Stimulated activated CD4-positive, alpha-beta T cell treated with anti-CD3 and anti-CD28 coated beads, Interleukin-2, amount 100 ng/mL, for 24 hours (primary cell): Measurements from ENCODE around the gene TRIP10.
"Not testable (repeated sequence)": the region's sequence is repeated elsewhere in the genome, so short reads cannot be mapped to it uniquely, and the experiment has no call there.

Experiments used
- DNase-seq, 2 donors: peaks; one replicate each; pipeline ENCODE4 v3.0.0-alpha.2; 2020

Gene TRIP10

DNA sequence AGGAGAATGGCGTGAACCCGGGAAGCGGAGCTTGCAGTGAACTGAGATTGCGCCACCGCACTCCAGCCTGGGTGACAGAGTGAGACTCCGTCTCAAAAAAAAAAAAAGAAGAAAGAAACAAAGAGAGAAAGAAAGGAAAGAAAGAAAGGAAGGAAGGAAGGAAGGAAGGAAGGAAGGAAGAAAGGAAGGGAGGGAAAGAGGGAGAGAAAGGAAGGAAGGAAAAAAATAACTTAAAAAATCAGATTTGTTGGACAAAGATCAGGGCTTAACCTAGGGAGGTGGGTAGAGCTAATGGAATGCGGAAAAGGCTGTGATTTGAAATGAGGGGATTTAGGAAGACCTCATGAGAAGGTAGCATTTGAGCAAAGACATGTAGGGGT is 32.2 kb downstream of the TRIP10 start:
- not testable (repeated sequence) for DNase-seq

DNA sequence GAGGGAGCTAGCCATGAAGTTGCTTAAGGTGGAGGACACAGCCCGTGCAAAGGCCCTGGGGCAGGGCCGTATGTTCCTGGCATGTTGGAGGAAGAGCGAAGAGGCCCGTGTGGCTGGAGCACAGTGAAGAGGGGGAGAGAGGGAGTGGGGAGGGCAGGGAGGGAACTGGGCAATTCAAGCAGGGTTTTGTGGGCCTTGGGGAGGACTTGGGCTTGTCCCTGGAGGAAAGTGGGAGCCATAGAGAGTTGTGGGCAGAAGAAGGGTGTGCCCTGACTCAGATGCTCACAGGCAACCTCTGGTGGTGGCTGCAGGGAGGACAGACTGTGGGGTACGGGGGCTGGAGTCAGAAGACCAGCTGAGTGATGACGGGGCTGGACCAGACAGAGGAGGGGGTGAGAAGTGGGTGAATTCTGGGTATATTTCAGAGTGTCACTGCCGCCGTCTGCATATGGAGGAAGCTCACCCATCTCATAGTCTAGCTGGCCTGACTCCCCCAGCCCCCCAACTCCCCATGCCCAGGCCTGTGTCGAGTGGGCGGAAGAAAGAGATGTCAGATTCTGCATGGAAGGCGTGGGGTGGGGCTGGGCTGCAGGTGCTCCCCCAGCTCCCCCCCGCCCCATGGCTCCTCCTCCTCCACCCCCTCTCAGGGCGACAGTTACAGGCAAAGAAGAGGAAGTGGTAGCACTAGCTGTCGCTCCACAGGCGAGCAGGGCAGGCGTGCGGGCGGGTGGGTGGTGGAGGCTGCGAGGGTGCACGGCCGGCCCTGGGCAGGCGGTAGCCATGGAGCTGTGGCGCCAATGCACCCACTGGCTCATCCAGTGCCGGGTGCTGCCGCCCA is 32.8 kb downstream of the TRIP10 start, which contains the start of gene VAV1:
Gene VAV1, plus strand, starts transcription at position 681 of the 838 bp plus-strand sequence. Its CDS starts 100 bp downstream, at position 781.
- peak; percentile 73 to 82 for DNase-seq

DNA sequence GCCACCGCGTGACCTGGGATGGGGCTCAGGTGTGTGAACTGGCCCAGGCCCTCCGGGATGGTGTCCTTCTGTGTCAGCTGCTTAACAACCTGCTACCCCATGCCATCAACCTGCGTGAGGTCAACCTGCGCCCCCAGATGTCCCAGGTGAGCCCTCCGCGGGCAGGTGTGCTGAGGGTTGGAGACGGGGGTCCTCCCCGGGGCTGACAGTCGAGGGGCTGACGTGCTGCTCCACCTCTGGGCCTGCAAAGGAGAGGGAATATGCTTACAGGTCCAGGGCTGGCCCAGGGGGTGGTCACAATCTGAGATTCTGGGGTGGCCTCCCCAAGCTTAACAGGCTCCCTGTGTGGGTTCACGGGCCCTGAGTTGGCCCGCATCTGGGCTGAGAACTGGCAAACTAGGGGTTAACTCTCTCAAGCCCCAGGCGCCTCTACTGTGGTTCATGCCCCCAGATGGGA is 33.4 kb downstream of the TRIP10 start:
- peak in 1 of 2 donors; percentile 24 for DNase-seq

DNA sequence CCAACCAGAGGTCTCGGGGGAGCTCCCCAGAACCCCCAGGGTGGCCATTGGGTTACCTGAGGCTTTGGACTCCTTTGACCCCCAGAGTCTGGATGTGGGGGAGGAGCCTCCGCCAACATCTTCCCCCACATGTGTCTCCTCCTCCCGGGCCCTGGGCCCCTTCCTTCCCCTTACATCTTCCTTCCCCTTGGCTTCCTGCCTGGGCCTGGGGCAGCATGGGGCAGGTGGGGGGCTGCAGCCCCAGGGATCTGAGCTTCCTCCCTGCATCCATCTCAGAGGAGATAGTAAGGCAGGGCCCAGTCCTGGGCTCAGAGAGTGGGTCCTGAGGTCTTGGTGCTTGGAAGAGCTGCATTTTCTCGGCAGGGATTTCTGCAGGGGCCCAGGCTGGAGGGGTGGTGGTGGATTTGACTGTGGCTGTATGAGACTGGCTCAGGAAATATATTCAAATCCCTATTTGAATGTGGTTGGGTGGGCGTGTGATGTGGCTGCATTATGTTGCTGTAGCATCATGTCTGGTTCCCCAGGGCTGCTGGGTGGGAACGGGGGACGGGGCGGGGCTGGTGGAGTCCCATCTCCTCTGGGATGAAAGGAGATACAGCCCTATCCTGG is 33.9 kb downstream of the TRIP10 start:
- peak; percentile 70 to 74 for DNase-seq

DNA sequence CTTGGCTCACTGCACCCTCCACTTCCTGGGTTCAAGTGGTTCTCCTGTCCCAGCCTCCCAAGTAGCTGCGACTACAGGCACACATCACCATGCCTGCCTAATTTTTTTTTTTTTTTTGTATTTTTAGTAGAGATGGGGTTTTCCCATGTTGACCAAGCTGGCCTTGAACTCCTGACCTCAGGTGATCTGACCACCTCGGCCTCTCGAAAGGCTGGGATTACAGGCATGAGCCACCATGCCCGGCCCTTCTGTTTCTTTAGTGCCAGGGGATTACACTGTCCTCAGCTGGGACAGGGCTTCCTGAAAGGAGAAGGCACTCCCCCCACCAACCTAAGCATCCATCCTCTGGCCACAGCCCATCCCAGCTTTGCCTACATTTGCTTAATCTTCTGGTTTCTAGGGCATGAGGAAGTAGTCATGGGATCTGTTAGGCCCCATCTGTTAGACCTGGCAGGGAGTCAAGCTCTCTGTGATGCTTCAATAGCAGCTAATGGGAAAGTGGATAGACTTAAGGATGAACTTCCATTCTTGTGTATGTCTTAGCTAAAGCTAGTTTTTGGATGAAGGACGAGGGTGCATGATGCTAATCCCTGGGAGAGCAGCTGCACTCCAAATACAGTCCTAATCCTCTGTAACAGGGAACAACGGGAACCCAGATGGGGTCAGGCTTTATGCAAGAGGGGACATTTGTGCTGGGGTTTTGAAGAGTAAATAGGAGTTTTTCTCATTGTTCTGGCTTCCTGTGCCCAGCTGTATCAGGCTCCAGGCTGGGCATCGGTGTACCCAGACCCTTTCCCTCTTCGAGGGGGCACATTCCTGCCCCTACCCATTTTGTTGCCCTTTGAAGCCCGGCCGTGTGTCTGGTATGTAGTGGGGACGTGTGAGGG is 35.6 kb downstream of the TRIP10 start:
- no peak for DNase-seq

DNA sequence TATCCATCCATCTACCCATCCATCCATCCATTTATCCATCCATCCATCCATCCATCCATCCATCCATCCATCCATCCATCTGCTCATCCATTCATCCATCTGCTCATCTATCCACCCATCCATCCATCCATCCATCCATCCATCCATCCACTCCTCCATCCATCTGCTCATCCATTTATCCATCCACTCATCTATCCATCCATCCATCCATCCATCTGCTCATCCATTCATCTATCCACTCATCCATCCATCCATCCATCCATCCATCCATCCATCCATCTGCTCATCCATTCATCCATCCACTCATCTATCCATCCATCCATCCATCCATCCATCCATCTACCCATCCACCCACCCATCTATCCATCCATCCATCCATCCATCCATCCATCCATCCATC is 36.6 kb downstream of the TRIP10 start:
- DNase-seq = not testable (repeated sequence)

DNA sequence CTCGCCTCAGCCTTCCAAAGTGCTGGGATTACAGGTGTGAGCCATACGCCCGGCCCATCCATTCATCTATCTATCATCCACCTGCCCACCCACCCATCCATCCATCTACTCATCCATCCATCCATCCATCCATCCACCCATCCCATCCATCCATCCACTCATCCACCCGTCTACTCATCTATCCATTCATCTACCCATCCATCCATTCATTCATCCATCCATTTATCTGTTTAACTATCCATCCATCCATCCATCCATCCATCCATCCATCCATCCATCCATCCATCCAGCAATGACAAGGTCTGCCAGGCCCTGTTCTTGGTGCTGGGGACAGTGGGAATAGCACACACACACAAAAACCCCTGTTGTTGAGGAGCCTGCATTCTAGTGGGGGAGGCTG is 37.5 kb downstream of the TRIP10 start:
- DNase-seq = no peak

DNA sequence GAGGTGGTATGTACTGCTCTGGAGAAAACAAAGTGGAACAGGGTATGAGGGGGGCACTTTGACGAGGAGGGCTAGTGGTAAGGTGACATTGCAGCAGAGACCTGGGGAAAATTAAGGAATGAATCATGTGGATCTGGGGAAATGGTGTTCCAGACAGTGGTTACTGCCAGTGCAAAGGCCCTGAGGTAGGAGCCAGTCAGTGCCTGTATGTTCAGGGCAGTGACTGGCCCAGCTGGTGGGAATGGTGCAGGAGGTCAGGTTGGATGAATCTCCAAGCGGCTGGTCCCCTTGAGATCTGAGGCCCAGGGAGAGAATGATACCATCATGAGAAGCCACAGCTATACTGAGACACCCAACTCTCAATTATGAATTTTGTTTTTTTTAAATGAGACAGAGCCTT is 38.0 kb downstream of the TRIP10 start:
- DNase-seq = no peak

DNA sequence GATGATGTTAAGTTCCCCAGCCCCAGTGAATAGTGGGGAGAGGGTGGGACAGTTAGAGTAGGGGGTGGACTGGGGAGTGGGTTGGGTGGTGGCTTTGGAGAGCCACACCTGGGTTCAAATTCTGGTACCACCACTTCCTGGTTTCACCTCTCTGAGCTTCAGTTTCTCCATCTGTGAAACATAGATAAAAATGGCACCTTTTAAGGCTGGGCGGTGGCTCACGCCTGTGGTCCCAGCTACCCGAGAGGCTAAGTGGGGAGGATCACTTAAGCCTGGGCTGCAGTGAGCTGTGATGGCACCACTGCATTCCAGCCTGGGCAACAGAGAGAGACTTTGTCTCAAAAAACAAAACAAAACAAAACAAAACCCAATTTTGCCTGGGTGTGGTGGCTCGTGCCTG is 38.9 kb downstream of the TRIP10 start:
- DNase-seq = no peak

DNA sequence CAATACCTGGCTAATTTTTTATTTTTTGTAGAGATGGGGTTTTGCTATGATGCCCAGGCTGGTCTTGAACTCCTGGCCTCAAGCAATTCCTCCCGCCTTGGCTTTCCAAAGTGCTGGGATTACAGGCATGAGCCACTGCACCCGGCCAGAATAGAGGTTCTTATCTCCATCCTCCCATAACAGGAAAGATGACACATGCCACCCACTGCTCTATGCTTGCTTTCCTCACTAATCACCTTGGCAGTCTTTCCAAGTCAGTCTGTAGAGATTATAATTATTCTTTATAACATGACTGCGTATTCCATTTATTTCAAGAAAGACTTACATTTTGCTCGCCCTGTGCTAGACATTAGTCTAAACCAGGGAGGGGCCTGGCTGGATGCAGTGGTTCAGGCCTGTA is 39.7 kb downstream of the TRIP10 start:
- DNase-seq = no peak

DNA sequence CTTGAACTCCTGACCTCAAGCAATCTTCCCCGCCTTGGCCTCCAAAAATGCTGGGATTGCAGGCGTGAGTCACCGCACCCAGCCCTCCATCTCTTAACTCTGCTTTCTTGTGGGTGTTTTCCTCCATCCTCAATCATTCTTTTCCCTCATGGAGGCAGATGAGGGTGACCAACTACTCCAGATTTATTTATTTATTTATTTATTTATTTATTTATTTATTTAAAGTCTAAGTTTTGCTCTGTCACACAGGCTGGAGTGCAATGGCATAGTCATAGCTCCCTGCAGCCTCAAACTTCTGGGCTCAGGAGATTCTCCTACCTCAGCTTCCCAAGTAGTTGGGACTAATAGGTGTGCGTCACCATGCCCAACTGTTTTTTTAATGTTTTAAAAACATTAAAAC is 47.9 kb downstream of the TRIP10 start:
- no peak for DNase-seq

DNA sequence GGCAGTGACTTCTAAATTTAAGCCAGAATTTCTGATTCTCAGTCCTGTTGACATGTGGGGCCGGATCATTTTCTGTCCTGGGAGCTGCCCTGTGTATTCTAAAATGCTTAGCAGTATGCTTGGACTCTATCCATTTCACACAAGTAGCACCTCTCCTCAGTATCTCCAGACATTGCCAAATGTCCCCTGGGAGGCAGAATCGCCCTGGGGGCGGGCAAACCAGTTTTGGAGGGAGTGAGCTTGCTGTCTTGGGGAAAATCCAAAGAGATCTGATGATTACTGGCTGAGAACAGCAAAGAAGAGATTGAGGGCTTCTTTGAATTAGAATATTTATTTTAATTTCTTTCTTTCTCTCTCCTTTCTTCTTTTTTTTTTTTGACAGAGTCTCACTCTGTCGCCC is 49.4 kb downstream of the TRIP10 start:
- no peak for DNase-seq

DNA sequence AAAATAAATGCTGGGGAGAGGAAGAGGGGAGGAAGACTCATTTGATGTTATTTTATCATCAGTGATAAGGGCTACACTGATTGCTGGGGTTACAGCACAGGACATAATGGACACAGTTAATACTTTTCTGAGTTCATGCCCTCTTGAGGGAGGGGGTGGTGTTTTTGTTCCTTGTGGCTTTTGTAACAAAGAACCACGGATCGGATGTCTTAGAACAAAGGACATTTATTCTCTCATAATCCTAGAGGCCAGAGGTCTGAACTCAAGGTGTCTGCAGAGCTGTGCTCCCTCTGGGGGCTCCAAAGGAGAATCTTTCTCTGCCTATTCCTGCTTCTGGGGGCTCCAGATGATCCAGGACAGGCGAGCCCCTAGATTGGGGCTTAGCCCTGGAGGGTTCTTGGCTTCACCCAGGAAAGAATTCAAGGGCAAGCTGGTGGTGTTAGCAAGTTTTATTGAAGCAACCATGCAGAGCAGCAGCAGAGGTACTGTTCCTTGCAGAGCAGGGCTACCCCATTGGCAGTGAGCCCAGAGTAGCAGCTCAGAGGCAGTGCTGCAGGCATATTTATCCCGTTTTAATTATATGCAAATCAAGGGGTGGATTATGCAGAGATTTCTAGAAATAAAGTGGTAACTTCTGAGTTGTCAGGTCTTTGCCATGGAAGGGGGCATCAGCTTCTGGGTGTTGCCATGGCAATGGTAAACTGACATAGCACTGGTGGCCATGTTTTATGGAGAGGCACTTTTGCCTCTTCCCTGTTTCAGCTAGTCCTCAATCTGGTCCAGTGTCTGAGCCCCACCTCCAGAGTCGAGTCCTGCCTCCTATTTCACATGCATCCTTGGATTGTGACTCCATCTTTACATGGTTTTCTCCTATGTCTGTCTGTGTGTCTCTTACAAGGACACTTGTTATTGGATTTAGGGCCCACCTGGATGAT is 51.0 kb downstream of the TRIP10 start:
- DNase-seq = no peak

DNA sequence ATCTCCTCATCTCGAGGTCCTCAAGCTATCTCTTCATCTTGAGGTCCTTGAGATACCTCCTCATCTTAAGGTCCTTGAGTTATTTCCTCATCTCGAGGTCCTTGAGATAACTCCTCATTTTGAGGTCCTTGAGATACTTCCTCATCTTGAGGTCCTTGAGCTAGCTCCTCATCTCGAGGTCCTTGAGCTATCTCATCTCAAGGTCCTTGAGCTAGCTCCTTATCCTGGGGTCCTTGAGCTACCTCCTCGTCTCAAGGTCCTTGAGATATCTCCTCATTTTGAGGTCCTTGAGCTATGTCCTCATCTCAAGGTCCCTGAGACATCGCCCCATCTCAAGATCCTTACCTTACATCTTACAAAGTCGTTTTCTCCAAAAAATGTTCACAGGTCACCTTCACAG is 51.8 kb downstream of the TRIP10 start:
- no peak for DNase-seq

DNA sequence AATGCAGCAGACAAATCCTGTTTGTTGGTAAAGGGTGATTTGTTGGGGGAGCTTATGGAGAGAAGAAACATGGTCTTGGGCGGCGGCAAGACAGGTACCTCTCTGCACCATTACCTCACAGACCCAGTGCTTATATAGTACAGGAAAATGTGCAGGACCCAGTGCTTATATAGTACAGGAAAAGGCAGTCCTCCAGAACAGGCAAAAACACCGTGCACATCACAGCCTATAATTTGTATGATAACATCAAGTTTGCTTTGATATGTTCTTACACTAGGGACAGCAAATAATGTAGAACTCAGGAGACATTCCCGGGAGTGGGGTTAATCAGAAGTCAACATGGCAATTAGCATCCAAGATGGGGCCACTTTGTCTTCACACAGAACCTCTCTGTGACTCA is 53.9 kb downstream of the TRIP10 start:
- DNase-seq = no peak

DNA sequence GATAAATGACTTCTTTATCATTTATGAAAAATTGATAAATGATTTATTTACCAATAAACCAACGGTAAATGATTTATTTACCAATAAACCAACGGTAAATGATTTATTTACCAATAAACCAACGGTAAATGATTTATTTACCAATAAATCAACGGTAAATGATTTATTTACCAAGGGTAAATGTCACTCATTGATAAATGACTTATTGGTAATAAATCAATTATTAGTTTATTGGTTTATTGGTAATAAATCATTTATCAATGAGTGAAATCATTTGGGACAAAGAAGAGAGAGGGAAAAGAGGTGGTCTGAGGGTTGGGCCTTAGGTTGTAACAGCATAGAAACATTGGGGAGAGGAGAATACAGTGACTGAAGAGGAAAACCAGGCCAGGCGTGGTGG is 54.5 kb downstream of the TRIP10 start:
- DNase-seq = no peak

DNA sequence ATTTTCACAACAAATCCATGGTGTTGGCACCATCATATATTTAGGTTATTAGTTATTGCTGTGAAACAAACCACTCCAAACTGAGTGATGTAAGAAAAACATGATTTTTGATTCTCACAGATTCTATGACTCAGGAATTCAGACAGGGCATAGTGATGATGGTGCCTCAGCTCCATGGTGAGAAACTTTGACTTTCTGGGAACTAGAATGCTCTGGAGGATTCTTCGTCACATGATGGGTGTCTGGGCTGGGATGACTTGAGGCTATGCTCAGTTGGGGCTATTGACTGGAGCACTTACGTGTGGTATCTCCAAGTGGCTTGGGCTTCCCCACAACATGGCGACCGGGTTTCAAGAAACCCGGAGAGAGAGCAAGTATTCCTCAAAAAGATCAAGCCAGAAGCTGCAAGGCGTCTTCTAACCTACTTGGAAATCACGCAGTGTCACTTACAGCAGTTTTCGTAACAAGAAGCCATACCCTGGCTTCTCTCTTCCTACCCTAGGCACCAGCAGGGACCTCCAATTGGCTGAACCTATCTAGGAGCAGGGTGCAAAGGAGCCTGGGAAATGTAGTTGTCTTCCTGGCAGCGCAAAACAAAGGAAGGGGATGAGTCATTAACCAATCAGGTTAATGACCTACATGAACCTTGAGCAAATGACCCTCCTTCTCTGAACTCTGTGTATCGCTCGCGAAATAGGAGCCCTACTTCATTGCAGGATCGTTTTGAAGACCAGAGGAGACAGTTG is 55.4 kb downstream of the TRIP10 start:
- no peak for DNase-seq

DNA sequence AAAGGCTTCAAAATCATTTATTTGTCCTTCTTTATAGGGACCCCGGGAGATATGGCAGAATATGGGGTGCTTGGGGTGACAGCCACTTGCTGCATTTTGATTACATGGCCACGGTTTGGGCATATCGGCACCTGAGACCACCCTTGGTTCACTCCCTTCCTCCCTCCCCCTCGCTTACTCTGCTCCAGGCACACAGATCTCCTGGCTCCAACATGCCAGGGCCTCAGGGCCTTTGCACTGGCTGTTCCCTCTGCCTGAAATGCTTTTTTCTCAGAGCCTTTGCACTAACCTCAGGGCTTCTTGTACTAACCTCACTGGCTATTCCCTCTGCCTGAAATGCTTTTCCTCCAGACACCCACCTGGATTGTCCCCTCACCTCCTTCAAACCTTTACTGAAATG is 56.8 kb downstream of the TRIP10 start:
- DNase-seq = no peak

DNA sequence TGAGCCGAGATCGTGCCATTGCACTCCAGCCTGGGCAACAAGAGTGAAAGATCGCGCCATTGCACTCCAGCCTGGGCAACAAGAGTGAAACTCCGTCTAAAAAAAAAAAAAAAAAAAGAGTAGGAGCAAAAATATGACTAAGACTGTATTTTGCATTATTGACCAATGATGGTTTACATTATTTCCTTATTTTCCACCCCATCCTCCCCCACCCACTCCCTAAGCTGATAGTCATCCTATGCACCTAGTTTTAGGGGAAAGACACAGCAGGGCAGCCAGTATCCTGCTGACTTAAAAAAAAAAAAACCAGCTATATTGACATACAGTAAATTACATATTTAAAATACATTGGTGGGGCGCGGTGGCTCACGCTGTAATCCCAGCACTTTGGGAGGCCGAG is 58.2 kb downstream of the TRIP10 start:
- no peak for DNase-seq

DNA sequence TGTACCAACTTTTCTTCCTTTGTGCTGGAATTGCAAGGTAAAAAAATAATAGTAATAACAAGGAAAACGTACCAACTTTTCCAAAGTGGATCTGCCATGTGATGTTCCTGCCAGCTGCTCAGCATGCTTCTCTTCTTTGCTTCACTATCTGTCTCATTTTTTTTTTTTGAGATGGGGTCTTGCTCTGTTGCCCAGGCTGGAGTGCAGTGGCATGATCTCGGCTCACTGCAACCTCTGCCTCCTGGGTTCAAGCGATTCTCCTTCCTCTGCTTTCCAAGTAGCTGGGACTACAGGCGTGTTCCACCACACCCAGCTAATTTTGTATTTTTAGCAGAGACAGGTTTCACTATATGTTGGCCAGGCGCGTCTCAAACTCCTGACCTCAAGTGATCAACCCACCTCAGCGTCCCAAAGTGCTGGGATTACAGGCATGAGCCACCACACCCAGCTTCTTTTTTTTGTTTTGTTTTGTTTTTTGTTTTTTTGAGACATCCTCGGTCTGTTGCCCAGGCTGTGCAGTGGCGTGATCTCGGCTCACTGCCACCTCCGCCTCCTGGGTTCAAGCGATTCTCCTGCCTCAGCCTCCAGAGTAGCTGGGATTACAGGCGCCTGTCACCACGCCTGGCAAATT is 60.8 kb downstream of the TRIP10 start:
- not testable (repeated sequence) for DNase-seq

DNA sequence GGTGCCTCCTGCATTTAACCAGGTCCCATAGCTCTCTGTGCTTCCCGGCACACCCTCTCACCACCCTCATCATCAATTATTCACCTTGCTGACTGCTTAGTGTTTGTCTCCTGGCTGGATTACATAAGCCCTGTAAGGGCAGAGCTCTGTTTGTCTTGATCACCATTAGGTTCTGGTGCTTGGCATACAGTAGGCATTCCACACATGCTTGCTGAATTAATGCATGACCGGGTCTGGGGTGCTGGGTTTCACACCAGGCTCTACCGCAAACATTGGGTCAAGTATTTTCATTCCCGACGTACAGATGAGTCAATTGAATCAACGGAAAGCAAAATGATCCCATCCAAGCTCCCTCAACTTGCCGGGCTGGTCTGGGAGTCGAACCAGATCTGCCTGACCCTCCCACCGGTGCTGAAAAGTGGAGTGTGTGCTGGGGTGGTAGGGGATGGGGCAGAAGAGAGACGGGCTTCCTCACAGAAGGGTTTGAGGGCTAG is 61.6 kb downstream of the TRIP10 start:
- DNase-seq = peak in 1 of 2 donors; percentile 14
